HL-60 (cell line): Measurements from ENCODE around the gene C10orf71.

Source experiments
- DNase-seq, 2 experiments: peaks; one replicate each; pipeline ENCODE4 v3.0.0-alpha.2; 2010 to 2020; ENCODE audit warnings: low read depth in 1 of 2, low spot score in 1 of 2
- H3K27ac ChIP-seq: fragments of 250-450 bp; sonication (Bioruptor Pico); replicated peaks from 2 replicates; pipeline ENCODE4 v1.5.1; 2020; ENCODE audit warnings: mild to moderate bottlenecking, moderate library complexity
- H3K27me3 ChIP-seq: fragments of 250-450 bp; sonication (Bioruptor Pico); 2 replicates; pipeline ENCODE4 v1.5.1; 2021; ENCODE audit warnings: mild to moderate bottlenecking, moderate library complexity; ENCODE audit not compliant: insufficient read depth, poor library complexity, severe bottlenecking
- H3K4me3 ChIP-seq: replicated peaks from 2 replicates; pipeline ENCODE4 v1.5.1; 2011; ENCODE audit warnings: mild to moderate bottlenecking, control low read depth, low read length; ENCODE audit not compliant: insufficient read depth
- GABPA ChIP-seq: IDR thresholded peaks from 2 replicates; pipeline ENCODE4 v1.6.1; 2012; ENCODE audit warnings: low read depth
- POLR2AphosphoS5 ChIP-seq: IDR thresholded peaks from 2 replicates; pipeline ENCODE4 v1.6.1; 2012; ENCODE audit warnings: low read depth
- SPI1 ChIP-seq: IDR thresholded peaks from 2 replicates; pipeline ENCODE4 v1.6.1; 2012; ENCODE audit warnings: low read depth, mild to moderate bottlenecking, borderline replicate concordance
- TF ChIP-seq, protein P1 (sequence below): IDR thresholded peaks from 2 replicates; pipeline ENCODE4 v1.6.1; 2012; ENCODE audit warnings: low read depth; ENCODE audit not compliant: insufficient replicate concordance
- TF ChIP-seq, protein P2 (sequence below): IDR thresholded peaks from one replicate; pipeline ENCODE4 v1.5.1; 2011; ENCODE audit warnings: low read length, control low read depth, inconsistent platforms; ENCODE audit not compliant: insufficient read depth

The C10orf71 gene

DNA sequence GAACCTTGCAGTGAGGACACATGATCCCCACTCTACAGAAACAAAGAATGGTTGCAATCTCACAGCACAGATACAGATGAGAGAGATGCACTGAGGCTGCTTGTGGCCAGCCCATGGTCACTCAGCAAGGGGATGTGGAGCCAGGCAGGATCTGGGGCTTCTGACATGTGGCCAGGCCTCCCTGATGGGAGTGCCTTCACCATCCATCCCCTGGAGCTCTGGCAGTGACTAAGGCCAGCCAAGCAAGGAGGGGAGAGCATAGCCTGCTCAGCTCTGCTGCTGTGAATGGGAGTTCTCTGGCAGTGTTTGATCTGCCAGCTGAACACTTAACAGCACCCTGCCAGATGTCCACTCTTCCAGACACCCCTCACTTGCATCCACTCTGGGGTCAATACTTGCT is 19.8 kb downstream of the C10orf71 start:
- no peaks in the 10 kb centered on the region for H3K27me3 ChIP-seq
- TF ChIP-seq, protein P1, sequence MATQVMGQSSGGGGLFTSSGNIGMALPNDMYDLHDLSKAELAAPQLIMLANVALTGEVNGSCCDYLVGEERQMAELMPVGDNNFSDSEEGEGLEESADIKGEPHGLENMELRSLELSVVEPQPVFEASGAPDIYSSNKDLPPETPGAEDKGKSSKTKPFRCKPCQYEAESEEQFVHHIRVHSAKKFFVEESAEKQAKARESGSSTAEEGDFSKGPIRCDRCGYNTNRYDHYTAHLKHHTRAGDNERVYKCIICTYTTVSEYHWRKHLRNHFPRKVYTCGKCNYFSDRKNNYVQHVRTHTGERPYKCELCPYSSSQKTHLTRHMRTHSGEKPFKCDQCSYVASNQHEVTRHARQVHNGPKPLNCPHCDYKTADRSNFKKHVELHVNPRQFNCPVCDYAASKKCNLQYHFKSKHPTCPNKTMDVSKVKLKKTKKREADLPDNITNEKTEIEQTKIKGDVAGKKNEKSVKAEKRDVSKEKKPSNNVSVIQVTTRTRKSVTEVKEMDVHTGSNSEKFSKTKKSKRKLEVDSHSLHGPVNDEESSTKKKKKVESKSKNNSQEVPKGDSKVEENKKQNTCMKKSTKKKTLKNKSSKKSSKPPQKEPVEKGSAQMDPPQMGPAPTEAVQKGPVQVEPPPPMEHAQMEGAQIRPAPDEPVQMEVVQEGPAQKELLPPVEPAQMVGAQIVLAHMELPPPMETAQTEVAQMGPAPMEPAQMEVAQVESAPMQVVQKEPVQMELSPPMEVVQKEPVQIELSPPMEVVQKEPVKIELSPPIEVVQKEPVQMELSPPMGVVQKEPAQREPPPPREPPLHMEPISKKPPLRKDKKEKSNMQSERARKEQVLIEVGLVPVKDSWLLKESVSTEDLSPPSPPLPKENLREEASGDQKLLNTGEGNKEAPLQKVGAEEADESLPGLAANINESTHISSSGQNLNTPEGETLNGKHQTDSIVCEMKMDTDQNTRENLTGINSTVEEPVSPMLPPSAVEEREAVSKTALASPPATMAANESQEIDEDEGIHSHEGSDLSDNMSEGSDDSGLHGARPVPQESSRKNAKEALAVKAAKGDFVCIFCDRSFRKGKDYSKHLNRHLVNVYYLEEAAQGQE, result no peak
- no peak for TF ChIP-seq GABPA
- TF ChIP-seq POLR2AphosphoS5, result no peak
- no peak for TF ChIP-seq SPI1
- TF ChIP-seq, protein P2, sequence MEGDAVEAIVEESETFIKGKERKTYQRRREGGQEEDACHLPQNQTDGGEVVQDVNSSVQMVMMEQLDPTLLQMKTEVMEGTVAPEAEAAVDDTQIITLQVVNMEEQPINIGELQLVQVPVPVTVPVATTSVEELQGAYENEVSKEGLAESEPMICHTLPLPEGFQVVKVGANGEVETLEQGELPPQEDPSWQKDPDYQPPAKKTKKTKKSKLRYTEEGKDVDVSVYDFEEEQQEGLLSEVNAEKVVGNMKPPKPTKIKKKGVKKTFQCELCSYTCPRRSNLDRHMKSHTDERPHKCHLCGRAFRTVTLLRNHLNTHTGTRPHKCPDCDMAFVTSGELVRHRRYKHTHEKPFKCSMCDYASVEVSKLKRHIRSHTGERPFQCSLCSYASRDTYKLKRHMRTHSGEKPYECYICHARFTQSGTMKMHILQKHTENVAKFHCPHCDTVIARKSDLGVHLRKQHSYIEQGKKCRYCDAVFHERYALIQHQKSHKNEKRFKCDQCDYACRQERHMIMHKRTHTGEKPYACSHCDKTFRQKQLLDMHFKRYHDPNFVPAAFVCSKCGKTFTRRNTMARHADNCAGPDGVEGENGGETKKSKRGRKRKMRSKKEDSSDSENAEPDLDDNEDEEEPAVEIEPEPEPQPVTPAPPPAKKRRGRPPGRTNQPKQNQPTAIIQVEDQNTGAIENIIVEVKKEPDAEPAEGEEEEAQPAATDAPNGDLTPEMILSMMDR, result no peak
- no peak for DNase-seq
- no peak overlapping the region for H3K27ac ChIP-seq
- no peak overlapping the region for H3K4me3 ChIP-seq

DNA sequence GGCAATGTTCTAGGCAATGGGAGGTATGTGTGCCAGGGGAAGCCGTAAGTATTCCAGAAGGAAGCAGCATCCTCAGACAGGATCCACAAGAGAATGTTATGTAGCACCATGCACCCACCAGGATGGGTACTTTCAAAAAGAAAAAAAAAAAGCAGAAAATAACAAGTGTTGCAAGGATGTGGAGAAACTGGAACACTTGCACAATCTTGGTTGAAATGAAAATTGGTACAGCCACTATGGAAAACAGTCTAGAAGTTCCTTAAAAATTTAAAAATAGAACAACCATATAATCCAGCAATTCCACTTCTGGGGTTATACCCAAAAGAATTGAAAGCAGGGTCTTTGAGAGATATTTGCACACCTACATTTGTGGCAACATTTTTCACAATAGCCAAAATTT is 20.2 kb downstream of the C10orf71 start:
- TF ChIP-seq, protein P1, result no peak
- TF ChIP-seq POLR2AphosphoS5 (no peak), GABPA (no peak), SPI1 (no peak)
- TF ChIP-seq, protein P2, result no peak
- no peak overlapping the region for H3K4me3 ChIP-seq
- no peak for DNase-seq

DNA sequence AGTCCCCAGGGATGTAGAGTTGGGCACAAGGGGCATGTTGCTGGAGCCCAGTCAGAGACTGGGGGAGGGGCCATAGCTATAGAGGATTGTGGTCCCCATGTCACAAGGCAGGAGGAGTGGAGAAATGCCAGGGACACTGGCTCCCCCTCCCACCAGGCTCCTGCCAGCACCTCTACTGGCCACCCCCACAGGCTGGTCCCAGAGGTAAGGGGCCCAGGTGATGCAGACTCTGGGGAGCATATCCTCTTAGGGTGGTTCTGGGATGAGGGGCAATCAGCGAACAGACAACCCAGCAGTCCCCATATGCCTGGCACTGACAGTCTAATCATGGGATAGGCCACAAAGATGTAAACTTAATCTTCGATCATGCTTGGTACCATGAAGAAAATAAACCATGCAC is 21.2 kb downstream of the C10orf71 start:
- TF ChIP-seq, protein P1, result no peak
- TF ChIP-seq SPI1 (no peak), GABPA (no peak), POLR2AphosphoS5 (no peak)
- TF ChIP-seq, protein P2, result no peak
- DNase-seq, result no peak
- Histone ChIP-seq H3K27me3 (no peaks in the 10 kb centered on the region), H3K27ac (no peak overlapping the region), H3K4me3 (no peak overlapping the region)

More for the DNA sequence above, 20.2 kb downstream of the C10orf71 start:
- Histone ChIP-seq H3K27me3 (no peaks in the 10 kb centered on the region), H3K27ac (no peak overlapping the region)
